Measurements from ENCODE around the gene IGSF9.
A peak's percentile ranks its signal among the peaks of the same experiment; 100 is the strongest.

The IGSF9 gene, protein sequence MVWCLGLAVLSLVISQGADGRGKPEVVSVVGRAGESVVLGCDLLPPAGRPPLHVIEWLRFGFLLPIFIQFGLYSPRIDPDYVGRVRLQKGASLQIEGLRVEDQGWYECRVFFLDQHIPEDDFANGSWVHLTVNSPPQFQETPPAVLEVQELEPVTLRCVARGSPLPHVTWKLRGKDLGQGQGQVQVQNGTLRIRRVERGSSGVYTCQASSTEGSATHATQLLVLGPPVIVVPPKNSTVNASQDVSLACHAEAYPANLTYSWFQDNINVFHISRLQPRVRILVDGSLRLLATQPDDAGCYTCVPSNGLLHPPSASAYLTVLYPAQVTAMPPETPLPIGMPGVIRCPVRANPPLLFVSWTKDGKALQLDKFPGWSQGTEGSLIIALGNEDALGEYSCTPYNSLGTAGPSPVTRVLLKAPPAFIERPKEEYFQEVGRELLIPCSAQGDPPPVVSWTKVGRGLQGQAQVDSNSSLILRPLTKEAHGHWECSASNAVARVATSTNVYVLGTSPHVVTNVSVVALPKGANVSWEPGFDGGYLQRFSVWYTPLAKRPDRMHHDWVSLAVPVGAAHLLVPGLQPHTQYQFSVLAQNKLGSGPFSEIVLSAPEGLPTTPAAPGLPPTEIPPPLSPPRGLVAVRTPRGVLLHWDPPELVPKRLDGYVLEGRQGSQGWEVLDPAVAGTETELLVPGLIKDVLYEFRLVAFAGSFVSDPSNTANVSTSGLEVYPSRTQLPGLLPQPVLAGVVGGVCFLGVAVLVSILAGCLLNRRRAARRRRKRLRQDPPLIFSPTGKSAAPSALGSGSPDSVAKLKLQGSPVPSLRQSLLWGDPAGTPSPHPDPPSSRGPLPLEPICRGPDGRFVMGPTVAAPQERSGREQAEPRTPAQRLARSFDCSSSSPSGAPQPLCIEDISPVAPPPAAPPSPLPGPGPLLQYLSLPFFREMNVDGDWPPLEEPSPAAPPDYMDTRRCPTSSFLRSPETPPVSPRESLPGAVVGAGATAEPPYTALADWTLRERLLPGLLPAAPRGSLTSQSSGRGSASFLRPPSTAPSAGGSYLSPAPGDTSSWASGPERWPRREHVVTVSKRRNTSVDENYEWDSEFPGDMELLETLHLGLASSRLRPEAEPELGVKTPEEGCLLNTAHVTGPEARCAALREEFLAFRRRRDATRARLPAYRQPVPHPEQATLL

DNA sequence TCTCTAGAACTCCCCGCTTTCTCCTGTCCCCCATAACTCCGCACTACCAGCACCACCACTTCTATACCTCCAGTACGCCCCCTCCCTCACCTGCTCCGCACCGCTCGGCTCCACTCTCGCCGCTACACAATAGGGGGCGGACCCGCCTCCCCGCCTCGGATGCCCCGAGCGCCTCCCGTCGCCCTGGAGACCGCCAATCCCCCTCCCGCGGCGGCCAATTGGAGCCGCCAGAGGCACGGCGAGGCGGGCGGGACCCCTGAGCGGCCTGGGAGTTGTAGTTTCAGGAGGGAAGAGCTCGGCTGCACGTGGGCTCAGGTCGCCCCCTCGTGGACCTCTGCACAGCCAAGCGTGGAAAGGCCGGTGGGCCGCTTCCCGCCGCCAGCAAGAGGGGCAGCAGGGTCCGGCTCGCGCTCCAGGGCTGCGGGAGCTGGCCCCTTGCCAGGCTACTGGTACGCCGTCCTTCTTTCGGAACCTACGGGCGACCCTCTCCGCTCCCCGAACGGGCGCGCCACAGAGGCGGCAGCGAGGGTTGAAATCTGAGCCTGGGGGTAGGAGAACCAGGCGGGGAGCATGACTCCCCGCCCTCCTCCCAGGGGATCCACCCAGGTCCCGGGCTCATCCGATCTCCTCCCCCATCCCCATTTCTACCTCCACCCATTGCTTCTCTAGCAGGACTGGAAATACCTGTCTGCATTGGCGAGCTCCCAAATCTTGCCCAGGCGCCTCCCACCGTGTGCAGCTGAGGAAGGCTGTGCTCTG lies at the start of gene IGSF9:
TSS of gene IGSF9 (minus strand) at position 131 of the 759 bp plus-strand sequence. CDS start 2,159 bp downstream, outside the sequence.
- no peak for DNase-seq (ENCODE audit: extremely low read depth, low read depth)
- TF ChIP-seq, protein P1, sequence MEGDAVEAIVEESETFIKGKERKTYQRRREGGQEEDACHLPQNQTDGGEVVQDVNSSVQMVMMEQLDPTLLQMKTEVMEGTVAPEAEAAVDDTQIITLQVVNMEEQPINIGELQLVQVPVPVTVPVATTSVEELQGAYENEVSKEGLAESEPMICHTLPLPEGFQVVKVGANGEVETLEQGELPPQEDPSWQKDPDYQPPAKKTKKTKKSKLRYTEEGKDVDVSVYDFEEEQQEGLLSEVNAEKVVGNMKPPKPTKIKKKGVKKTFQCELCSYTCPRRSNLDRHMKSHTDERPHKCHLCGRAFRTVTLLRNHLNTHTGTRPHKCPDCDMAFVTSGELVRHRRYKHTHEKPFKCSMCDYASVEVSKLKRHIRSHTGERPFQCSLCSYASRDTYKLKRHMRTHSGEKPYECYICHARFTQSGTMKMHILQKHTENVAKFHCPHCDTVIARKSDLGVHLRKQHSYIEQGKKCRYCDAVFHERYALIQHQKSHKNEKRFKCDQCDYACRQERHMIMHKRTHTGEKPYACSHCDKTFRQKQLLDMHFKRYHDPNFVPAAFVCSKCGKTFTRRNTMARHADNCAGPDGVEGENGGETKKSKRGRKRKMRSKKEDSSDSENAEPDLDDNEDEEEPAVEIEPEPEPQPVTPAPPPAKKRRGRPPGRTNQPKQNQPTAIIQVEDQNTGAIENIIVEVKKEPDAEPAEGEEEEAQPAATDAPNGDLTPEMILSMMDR (IDR thresholded peaks at IDR 0.05; ENCODE audit: low read depth, low read length) = peak; percentile 42

DNA sequence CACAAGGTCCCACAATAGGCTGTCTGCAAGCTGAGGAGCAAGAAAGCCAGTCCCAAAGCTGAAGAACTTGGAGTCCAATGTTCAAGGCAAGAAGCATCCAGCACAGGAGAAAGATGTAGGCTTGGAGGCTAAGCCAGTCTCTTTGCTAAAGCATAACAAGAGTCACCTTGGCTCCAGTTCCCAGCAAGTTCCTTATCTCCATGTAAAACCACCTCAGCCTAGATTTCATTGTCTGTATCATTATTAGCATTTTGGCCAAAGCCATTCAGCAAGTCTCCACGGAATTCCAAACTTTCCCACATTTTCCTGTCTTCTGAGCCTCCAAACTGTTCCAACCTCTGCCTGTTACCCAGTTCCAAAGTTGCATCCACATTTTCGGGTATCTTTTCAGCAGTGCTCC lies 49.5 kb upstream of the IGSF9 start:
- no peak for DNase-seq (ENCODE audit: extremely low read depth, low read depth)
- TF ChIP-seq, protein P1 (IDR thresholded peaks at IDR 0.05; ENCODE audit: low read depth, low read length) = no peak

DNA sequence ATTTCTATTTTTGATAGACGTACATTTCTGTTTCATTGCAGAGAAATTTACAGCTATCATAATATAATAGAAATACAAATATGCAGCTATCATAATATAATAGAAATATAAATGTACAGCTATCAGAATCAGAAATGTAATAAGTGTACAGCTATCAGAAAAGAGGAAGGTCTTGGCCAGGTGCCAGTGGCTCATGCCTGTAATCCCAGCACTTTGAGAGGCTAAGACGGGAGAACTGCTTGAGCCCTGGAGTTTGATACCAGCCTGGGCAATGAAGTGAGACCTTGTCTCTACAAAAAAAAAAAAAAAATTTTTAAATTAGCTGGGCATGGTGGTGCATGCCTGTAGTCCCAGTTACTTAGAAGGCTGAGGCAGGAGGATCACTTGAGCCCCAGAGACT lies 48.5 kb upstream of the IGSF9 start:
- TF ChIP-seq, protein P1 (IDR thresholded peaks at IDR 0.05; ENCODE audit: low read depth, low read length) = no peak
- DNase-seq (ENCODE audit: extremely low read depth, low read depth) = no peak

DNA sequence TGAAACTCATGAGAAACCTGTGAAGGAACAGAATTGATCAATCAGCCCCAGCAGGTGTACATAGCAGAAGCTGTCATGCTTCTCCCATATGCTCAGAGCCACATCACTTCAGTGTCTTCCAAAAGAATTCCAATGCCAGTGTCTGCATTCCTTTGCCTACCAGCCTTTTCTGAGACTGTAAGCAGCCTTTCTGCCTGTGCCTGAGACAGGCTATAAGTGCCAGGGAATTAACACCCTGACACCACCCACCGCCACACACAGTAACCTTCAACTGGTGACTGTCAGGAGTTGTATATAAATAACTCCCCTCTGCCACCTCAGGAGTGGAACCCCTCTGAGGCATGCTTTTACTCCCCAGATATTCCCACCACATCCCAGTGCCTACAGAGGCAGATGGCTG lies 46.7 kb upstream of the IGSF9 start:
- TF ChIP-seq, protein P1 (IDR thresholded peaks at IDR 0.05; ENCODE audit: low read depth, low read length) = no peak
- DNase-seq (ENCODE audit: extremely low read depth, low read depth) = no peak

DNA sequence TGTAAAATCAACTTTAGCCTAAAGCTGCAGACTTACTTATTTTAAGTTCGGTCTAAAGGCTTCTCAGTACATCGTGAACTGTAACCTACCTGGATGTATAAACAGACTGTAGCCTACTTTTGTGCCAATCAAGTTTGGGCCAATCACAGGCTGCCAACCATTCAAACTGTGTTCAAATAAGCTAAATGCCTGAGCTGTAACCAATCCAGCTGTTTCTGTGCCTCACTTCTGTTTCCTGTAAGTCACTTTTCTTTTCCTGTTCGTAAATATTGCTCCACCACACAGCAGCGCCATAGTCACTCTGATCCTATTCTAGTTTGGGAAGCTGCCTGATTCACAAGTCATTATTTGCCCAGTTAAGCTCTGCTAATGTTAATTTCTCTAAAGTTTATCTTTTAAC lies 46.1 kb upstream of the IGSF9 start:
- no peak for DNase-seq (ENCODE audit: extremely low read depth, low read depth)
- TF ChIP-seq, protein P1 (IDR thresholded peaks at IDR 0.05; ENCODE audit: low read depth, low read length) = no peak

DNA sequence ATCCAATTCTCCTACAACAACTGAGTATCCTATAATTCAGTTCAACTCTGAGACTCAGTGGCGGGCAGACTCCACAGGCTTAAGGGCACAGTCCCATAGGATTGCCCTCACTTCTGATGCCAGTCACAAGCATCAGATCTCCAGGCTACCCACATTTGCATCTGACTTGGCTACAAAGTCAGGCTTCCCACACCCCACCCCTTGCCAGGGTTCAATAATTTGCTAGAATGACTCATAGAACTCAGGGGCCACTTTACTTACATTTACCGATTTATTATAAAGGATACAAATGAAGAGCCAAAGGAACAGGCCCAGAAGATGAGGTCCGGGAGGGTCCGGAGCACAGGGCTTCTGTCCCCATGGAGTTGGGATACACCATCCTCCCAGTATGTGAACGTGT lies 44.6 kb upstream of the IGSF9 start:
- TF ChIP-seq, protein P1 (IDR thresholded peaks at IDR 0.05; ENCODE audit: low read depth, low read length) = no peak
- DNase-seq (ENCODE audit: extremely low read depth, low read depth) = no peak
